Adipocyte (in vitro differentiated cells): Measurements from ENCODE around the gene TMEM14C.

Experiments
- DNase-seq: peaks from one replicate; pipeline ENCODE4 v3.0.0-alpha.2; 2015; ENCODE audit warnings: low read depth
- H3K27me3 ChIP-seq: replicated peaks from 2 replicates; pipeline ENCODE4 v1.7.0; 2013; ENCODE audit warnings: mild to moderate bottlenecking, low read length, moderate library complexity; ENCODE audit not compliant: control insufficient read depth, insufficient read depth
- H3K36me3 ChIP-seq: 2 replicates; pipeline ENCODE4 v1.7.0; 2013; ENCODE audit warnings: low read length, mild to moderate bottlenecking, moderate library complexity; ENCODE audit not compliant: control insufficient read depth, insufficient read depth, severe bottlenecking
- H3K4me1 ChIP-seq: 2 replicates; pipeline ENCODE4 v1.7.0; 2013; ENCODE audit warnings: mild to moderate bottlenecking, low read length, moderate library complexity; ENCODE audit not compliant: control insufficient read depth, insufficient read depth
- H3K4me3 ChIP-seq: 2 replicates; pipeline ENCODE4 v1.7.0; 2013; ENCODE audit warnings: mild to moderate bottlenecking, low read length, moderate library complexity
- H3K9ac ChIP-seq: 2 replicates; pipeline ENCODE4 v1.7.0; 2013; ENCODE audit warnings: mild to moderate bottlenecking, low read length, moderate library complexity
- H3K9me3 ChIP-seq: 2 replicates; pipeline ENCODE4 v1.7.0; 2013; ENCODE audit warnings: mild to moderate bottlenecking, low read length, moderate library complexity; ENCODE audit not compliant: control insufficient read depth

Gene TMEM14C

DNA sequence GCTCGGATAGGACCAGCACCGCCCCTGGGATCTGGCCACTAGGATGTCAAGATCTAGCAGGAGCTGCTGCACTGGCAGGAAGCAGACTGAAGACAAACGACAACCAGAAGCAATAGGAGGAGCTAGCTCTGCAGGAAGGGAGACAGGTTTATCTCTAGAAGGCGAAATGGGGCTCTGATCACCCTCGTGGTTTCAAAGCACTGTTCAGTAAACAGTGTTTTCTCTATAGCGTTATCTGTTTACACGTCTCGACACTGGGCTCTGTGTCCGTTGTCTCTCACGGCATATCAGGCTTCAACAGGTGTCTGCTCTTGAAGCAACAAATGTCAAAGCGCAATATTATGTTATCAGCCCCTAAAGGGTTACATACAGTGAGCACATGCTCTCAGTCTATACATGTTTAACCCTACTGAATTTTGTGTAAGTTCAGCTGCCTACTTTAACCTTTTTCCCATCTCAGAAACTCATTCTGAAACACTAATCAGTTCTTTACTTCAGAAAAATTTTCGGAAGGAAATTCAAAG is 48.6 kb downstream of the TMEM14C start:
- H3K9me3 ChIP-seq: no peaks in the 10 kb centered on the region
- no peaks in the 10 kb centered on the region for H3K27me3 ChIP-seq

DNA sequence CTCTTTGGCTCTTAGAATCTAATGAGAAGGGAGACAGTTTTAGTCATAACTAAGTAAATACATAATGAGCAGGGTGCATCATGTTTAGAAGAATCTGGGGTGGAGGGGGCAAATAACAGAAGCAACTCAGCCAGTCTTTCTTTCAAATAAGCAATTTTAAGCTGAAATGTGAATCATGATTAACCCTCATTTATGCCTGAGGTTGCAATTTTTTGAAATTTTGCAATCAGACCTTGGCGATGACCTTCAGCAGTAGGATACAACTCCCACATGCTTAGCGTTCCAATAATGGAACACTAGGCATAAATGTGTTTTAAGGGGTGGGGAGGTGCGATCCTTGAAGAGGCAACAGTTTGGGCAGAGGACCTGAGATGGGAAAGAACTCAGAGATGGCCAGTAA is 55.4 kb downstream of the TMEM14C start:
- Histone ChIP-seq H3K9ac (no peak overlapping the region), H3K4me3 (no peak overlapping the region), H3K9me3 (no peaks in the 10 kb centered on the region), H3K27me3 (no peaks in the 10 kb centered on the region), H3K36me3 (peaks cover 5% of the 10 kb centered on the region), H3K4me1 (no peaks in the 10 kb centered on the region)
- DNase-seq: no peak

More for the DNA sequence above, 48.6 kb downstream of the TMEM14C start:
- Histone ChIP-seq H3K9ac (no peak overlapping the region), H3K4me3 (no peak overlapping the region), H3K4me1 (no peaks in the 10 kb centered on the region), H3K36me3 (peaks cover 4% of the 10 kb centered on the region)
- no peak for DNase-seq

DNA sequence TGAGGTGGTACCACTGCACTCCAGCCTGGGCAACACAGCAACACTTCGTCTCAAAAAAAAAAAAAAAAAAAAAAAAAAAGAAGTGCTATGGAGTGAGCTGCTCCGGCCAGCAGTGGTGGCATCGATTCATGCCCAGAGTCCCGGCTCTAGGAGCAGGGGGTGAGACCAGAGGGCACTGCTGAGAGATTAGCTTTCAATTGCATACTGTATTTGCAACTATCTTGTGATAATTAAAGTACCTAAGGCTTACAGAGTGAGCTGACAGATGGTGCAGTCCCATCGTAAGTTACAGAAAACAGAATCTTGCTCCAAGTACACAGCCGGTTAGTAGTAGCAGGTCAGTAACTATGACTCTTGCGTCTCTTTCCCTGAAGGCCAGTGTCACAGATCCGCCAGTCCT is 56.2 kb downstream of the TMEM14C start:
- no peaks in the 10 kb centered on the region for H3K4me1 ChIP-seq
- no peak overlapping the region for H3K9ac ChIP-seq
- peaks cover 5% of the 10 kb centered on the region for H3K36me3 ChIP-seq
- no peaks in the 10 kb centered on the region for H3K9me3 ChIP-seq
- no peaks in the 10 kb centered on the region for H3K27me3 ChIP-seq
- no peak for DNase-seq
- H3K4me3 ChIP-seq: no peak overlapping the region
